BE2C (cell line): ENCODE measurements around the gene RBM4B.

Source experiments
- DNase-seq: peaks from one replicate; pipeline ENCODE4 v3.0.0-alpha.2; 2020
- H3K27me3 ChIP-seq: fragments of 250-450 bp; sonication (Bioruptor Pico); 2 replicates; pipeline ENCODE4 v1.5.1; 2020; ENCODE audit warnings: mild to moderate bottlenecking
- H3K36me3 ChIP-seq: fragments of 250-450 bp; sonication (Bioruptor Pico); 2 replicates; pipeline ENCODE4 v1.5.1; 2020; ENCODE audit warnings: mild to moderate bottlenecking
- H3K4me1 ChIP-seq: fragments of 250-450 bp; sonication (Bioruptor Pico); 2 replicates; pipeline ENCODE4 v1.5.1; 2020
- H3K4me3 ChIP-seq: 2 replicates; pipeline ENCODE4 v1.5.1; 2011; ENCODE audit warnings: low read depth, low read length
- H3K9me3 ChIP-seq: fragments of 250-450 bp; sonication (Bioruptor Pico); 2 replicates; pipeline ENCODE4 v1.5.1; 2020
- CTCF ChIP-seq: IDR thresholded peaks from 2 replicates; pipeline ENCODE4 v1.5.1; 2012; ENCODE audit warnings: mild to moderate bottlenecking, low read depth, low read length

RBM4B gene

GRCh38 chr11:66625752-66626149, 51.9 kb downstream of the RBM4B start:
- DNase-seq = no peak
- Histone ChIP-seq H3K4me3 (no peak overlapping the region), H3K4me1 (no peaks in the 10 kb centered on the region), H3K9me3 (no peaks in the 10 kb centered on the region), H3K36me3 (peaks cover 95% of the 10 kb centered on the region), H3K27me3 (no peaks in the 10 kb centered on the region)
- no peak for TF ChIP-seq CTCF

DNA sequence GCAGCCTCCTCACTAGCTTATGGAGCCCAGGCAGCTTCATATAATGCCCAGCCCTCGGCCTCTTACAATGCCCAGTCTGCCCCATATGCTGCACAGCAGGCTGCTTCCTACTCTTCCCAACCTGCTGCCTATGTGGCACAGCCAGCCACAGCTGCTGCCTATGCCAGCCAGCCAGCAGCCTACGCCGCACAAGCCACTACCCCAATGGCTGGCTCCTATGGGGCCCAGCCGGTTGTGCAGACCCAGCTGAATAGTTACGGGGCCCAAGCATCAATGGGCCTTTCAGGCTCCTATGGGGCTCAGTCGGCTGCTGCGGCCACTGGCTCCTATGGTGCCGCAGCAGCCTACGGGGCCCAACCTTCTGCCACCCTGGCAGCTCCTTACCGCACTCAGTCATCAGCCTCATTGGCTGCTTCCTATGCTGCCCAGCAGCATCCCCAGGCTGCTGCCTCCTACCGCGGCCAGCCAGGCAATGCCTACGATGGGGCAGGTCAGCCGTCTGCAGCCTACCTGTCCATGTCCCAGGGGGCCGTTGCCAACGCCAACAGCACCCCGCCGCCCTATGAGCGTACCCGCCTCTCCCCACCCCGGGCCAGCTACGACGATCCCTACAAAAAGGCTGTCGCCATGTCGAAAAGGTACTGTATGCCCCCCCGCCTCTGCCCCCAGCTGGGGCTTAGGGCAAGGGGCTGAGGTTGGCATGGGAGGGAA, 52.5 kb downstream of the RBM4B start:
- no peaks in the 10 kb centered on the region for H3K9me3 ChIP-seq
- no peaks in the 10 kb centered on the region for H3K4me1 ChIP-seq
- no peak overlapping the region for H3K4me3 ChIP-seq
- DNase-seq = no peak
- peaks cover 93% of the 10 kb centered on the region for H3K36me3 ChIP-seq
- no peaks in the 10 kb centered on the region for H3K27me3 ChIP-seq
- TF ChIP-seq CTCF = no peak

- no peaks in the 10 kb centered on the region for H3K9me3 ChIP-seq
- H3K27me3 ChIP-seq = no peaks in the 10 kb centered on the region
- H3K4me1 ChIP-seq = no peaks in the 10 kb centered on the region
- no peak for DNase-seq
- peaks cover 90% of the 10 kb centered on the region for H3K36me3 ChIP-seq
- no peak overlapping the region for H3K4me3 ChIP-seq
- no peak for TF ChIP-seq CTCF
Observed at GRCh38 chr11:66624450-66624849, 53.2 kb downstream of the RBM4B start.

- peak overlapping the region; percentile 88 for H3K4me3 ChIP-seq
- no peak for TF ChIP-seq CTCF
- H3K9me3 ChIP-seq = no peaks in the 10 kb centered on the region
- peaks cover 60% of the 10 kb centered on the region for H3K36me3 ChIP-seq
- DNase-seq = no peak
- H3K27me3 ChIP-seq = no peaks in the 10 kb centered on the region
- H3K4me1 ChIP-seq = no peaks in the 10 kb centered on the region
Observed at GRCh38 chr11:66619080-66619554, 58.6 kb downstream of the RBM4B start.

- Histone ChIP-seq H3K4me1 (no peaks in the 10 kb centered on the region), H3K4me3 (peak overlapping the region; percentile 88), H3K9me3 (no peaks in the 10 kb centered on the region), H3K36me3 (peaks cover 42% of the 10 kb centered on the region), H3K27me3 (no peaks in the 10 kb centered on the region)
- no peak for TF ChIP-seq CTCF
- DNase-seq = no peak
Observed at GRCh38 chr11:66617155-66617834, 60.4 kb downstream of the RBM4B start.
